ENCODE data around the gene TFAM.

DNA sequence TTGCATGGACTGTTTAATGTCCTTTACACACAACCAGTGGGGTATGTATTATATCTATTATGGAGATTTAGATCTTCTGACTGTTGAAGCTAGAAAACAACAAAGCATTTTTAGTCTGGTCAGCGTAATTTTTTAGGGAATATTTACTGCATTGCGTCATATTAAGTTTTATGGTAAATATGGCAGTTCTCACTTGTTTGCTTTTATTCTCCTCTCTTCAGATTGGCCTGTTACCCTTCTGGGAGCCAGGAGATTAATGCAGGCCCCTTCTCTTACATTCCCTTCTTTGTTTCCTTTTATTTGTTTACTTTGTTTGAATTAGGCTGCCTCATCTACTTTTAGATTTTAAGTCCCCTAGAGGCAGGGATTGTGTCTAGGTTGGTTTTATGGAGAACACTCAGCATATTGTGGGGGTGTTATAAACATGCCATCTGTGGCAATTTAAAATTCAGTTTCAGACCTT lies 36.6 kb upstream of the TFAM start:
- TF ChIP-seq, protein P1, sequence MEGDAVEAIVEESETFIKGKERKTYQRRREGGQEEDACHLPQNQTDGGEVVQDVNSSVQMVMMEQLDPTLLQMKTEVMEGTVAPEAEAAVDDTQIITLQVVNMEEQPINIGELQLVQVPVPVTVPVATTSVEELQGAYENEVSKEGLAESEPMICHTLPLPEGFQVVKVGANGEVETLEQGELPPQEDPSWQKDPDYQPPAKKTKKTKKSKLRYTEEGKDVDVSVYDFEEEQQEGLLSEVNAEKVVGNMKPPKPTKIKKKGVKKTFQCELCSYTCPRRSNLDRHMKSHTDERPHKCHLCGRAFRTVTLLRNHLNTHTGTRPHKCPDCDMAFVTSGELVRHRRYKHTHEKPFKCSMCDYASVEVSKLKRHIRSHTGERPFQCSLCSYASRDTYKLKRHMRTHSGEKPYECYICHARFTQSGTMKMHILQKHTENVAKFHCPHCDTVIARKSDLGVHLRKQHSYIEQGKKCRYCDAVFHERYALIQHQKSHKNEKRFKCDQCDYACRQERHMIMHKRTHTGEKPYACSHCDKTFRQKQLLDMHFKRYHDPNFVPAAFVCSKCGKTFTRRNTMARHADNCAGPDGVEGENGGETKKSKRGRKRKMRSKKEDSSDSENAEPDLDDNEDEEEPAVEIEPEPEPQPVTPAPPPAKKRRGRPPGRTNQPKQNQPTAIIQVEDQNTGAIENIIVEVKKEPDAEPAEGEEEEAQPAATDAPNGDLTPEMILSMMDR (IDR thresholded peaks at IDR 0.05): no peak
- TF ChIP-seq POLR2A (IDR thresholded peaks at IDR 0.05): no peak
